Bone marrow (tissue), 2 donors: ENCODE results near the gene FNDC10.
"Not testable (repeated sequence)": the region's sequence is repeated elsewhere in the genome, so short reads cannot be mapped to it uniquely, and the experiment has no call there.

Source experiments
- DNase-seq, 2 donors: peaks; one replicate each; lab custom pipeline; 2025; lab: John Stamatoyannopoulos, UW

FNDC10 gene

DNA sequence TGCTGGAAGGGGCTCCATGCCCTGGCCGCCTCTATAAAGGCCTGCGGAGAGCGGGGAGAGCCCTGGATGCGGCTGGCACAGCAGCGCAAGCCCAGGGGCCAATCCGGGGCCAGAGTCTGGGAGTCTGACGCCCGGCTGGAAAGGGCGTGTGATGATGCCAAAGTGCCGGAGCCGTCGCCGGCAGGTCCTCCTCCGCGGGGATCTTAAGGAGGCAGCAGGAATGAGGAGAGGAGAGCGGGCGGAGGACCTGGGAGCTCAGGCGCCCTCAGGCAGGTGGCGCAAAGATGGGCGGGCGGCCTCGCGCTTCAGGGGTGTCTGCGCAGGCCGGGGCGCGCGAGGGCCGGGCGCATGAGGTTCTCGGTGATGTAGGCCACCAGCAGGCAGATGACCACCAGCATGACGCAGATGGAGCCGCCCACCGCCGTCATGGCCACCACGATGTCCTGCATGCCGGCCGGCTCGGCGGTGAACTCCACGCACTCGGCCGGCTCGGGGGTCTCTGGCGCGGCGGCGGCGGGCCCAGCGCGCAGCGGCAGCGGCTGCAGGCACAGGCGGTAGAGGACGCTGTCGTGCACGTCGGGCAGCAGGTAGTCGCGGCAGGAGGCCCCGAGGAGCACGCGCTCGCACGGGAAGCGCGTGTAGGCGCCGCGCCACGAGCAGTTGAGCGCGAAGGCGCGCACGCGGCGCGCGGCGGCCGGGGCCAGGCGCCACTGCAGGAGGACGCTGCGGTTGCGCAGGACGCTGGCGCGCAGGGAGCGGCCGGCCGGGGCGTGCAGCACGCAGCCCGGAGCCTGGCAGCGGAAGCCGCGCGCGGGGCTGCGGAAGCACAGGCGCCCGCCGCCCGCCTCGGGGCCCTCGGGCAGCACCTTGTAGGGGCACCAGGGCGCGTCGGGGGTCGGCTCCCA is 653 bp downstream of the FNDC10 start:
- no peak for DNase-seq

DNA sequence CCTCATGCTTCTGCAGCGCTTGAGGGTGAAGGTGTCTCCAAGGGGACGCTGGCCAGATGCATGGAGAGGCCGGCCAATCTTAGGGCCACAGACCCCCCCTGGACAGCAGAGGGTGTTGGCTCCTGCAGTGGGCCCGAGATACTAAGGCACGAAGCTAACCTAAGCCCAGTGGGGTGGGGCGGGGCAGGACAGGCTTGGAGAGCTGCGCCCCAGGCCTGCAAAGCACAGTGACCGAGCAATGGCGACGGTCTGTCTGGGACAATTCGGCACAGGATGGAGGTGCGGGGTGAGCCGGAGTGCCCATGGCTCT is 1.3 kb downstream of the FNDC10 start:
- DNase-seq: no peak

GRCh38 chr1:1598051-1598719 is 1.8 kb downstream of the FNDC10 start:
- no peak for DNase-seq

GRCh38 chr1:1597275-1597930 is 2.5 kb downstream of the FNDC10 start:
- DNase-seq: peak in 1 of 2 donors; percentile 32

- DNase-seq: no peak
Measured at GRCh38 chr1:1596493-1597274, 3.3 kb downstream of the FNDC10 start.

DNA sequence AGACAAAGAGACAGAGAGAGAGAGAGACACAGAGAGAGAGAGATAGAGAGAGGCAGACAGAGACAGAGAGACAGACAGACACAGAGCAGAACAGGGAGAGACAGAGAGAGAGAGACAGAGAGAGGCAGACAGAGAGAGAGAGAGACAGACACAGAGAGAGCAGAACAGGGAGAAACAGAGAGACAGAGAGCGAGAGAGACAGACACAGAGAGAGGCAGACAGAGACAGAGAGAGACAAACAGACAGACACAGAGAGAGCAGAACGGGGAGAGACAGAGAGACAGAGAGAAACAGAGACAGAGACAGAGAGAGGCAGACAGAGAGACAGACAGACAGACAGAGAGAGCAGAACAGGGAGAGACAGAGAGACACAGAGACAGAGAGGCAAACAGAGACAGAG is 4.6 kb downstream of the FNDC10 start:
- DNase-seq: not testable (repeated sequence)

GRCh38 chr1:1594602-1595260 is 5.2 kb downstream of the FNDC10 start:
- no peak for DNase-seq

- DNase-seq: no peak
Measured at GRCh38 chr1:1593834-1594601, 5.9 kb downstream of the FNDC10 start.

GRCh38 chr1:1591452-1591851 is 8.5 kb downstream of the FNDC10 start:
- no peak for DNase-seq

DNA sequence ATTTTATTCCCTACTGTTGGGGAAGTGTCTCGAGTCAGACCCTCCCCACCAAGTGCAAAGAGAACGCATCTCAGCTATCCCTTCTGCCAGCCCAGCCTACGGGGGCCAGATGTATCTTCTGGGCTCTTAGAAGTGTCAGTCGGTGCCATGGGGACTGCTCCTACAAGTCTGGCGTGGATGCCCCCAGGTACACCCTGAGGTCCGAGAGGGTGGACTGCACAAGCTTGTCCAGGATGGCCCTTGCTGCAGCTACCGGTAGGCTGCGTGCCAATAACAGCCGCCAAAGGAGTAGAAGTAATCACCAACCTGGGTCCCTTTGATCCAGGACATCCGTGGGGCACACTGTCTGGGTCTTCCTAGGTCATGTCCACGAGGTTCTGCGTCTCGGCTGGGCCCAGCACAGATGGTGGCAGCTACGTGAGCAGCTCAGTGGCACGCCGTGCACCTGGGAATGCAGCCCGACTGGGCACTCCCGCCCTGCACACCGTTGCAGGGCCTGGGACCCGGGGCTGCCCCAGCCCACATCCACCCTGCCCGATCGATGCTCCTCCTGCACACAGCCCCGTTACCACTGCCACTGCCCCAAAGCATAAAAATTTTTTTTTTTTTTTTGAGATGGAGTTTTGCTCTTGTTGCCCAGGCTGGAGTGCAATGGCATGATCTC is 16.5 kb downstream of the FNDC10 start:
- no peak for DNase-seq

- DNase-seq: no peak
Measured at GRCh38 chr1:1582585-1583346, 17.2 kb downstream of the FNDC10 start.

- DNase-seq: no peak
Measured at GRCh38 chr1:1578371-1578940, 21.5 kb downstream of the FNDC10 start.

GRCh38 chr1:1577367-1578011 is 22.4 kb downstream of the FNDC10 start:
- no peak for DNase-seq

DNA sequence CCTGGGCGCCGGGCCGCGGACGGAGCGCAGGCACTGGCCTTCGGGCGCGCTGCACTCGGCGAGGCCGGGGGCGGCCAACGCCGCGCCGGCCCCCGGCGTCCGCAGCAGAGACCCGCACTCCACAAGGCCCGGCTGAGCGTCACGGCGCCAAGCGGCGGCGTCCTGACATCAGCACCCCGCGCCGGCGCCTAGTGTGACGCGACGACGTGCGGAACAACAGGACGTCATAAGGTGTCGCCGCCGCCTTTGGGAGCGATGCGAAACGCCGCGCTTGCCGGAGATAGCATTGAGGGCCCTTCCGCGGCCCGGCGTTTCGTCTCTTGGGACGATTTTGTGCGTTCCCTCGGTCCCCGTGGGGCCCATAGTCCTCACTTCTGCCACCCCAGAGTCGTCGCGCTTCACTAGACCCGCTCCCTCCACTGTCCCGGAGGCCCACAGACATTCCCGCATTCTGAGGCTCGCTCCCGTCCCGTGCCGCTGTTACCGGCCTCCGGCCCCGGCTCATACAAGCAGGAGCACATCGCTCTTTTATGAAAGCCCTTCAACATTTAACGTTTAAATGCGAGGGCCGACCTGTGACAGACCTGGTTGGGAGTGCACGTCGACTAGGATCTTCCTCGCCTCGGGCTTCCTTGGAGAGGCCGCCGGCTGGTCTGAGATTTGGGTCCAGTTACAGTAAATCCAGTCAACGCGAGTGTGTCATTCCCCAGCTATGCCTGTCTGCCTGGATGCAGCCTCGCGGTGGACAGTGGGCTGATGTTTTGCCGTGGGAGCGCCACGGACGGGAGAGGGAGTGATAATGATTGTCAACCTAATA is 25.0 kb downstream of the FNDC10 start, which contains the start of gene SSU72:
Gene SSU72, minus strand, starts transcription at position 143 of the 817 bp plus-strand sequence. CDS start 306 bp downstream, outside the sequence.
- DNase-seq: peak; percentile 70 to 95

- peak; percentile 65 to 95 for DNase-seq
Measured at GRCh38 chr1:1573843-1574720, 25.9 kb downstream of the FNDC10 start.

DNA sequence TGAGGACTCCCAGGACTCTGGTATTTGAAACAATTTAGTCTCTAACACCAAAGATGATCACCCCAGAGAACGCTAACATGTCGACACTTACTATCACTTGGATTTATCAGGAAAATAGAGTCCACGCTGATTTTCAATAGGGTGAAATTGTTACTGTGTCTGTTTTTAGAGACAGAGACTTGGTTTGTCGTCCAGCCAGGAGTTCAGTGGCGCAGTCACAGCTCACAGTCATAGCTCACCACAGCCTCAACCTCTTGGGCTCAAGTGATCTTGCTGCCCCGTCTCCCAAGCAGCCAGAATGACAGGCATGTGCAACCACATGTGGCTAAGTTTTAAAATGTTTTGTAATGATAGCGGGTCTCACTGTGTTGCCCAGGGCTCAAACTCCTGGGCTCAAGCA is 30.6 kb downstream of the FNDC10 start:
- no peak for DNase-seq

DNA sequence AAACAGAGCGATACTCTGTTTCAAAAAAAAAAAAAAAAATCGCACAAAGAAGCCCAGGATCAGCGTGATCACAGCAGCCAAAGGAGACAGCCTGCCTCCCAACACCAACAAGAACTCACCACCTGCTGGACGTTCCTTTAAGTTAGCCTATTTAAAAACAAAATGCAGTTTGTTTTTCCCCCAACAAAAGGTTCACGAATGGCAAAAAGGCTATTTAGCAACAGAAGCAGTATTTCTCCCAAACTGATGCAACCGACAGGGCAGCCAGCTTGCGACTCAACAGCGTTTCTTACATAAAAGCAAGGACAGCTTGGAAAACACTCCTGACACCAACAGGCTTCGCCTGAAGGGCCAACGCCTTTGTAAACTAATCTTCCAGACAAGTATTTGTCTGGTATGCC is 32.0 kb downstream of the FNDC10 start:
- no peak for DNase-seq
